Measurements from ENCODE around the gene NOVA1.
A peak's percentile ranks its signal among the peaks of the same experiment; 100 is the strongest.

Gene NOVA1

DNA sequence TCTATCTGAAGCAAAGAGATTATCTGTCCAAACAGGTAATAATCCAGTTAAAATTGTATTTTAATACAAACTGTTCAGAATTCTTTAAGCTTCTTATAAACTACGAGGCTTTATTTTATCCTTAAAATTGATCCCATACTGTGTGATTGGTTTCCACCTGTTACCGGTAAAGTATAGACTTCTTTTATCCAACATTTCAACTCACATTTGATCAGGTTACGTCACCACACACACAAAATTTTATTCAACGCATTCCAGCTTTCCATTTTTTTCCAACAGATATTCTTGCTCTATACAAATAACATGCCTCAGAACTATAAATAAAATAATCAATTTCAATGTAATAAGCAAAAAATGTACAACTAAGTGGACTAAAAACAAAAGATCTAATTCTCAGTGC lies 4.5 kb downstream of the NOVA1 start:
- no peak for DNase-seq

DNA sequence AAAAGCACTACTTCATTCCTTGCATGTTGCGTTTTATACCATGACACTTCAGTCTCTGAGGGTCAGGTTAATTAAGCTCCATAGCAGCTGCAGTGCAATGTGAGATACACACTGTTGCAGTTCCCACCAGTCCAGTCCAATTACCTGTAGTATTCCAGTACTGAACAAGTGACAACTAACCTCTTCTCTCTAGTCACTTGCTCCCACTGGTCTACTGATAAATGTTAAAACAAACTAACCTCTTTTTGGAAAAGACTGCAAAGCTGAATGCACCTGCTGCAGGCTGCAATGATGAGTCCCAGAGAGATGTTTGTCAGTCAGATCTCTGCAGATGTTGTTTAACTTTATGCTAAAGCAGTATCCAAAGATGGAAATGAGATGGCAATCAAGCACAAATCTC lies 7.9 kb downstream of the NOVA1 start:
- DNase-seq, result no peak

DNA sequence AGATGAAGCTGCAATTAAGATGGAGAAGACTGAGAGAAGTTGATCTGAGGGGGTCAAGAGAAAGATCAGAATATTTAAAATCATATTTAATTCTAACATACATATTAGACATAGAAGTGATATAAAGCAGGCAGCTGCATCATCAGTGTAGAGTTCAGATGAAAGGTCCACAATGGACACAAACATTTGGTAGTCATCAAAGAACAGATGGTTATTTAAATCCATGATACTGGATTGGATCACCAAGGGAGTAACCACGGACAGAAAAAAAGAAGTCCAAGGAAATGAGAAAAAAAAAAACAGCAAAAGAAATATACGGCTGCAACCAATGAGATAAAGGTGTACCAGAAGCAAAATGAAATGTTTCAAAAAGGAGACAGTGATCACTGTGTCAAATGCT lies 20.1 kb downstream of the NOVA1 start:
- no peak for DNase-seq

DNA sequence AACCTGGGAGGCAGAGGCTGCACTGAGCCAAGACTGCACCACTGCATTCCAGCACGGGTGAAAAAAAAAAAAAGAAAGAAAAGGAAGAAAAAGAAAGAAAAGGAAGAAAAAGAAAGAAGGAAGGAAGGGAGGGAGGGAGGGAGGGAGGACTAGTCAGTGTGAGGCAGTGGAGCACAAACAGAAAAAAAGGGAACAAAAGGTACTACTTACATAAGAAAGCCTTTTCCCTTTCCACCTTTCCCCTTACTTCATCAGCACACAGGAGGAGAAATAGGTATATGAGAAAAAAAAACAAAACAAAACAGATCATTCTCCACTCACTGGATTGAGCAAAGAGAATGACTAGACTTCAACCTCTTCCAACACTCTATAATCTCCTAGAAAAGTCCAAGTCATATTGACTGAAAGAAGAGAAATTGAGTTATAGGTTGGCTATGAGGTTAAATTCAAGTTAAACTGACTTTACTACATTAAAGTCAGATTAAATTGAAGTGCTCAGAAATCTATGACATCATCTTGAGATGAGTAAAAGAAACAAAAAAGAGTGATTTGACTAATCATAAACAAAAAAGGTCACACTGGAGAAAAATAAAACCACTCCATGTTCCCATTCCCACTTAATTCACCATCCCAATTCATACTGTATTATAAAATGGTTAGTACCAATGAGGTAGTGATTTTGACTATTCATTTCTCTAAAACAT lies 43.6 kb downstream of the NOVA1 start:
- DNase-seq, result no peak

DNA sequence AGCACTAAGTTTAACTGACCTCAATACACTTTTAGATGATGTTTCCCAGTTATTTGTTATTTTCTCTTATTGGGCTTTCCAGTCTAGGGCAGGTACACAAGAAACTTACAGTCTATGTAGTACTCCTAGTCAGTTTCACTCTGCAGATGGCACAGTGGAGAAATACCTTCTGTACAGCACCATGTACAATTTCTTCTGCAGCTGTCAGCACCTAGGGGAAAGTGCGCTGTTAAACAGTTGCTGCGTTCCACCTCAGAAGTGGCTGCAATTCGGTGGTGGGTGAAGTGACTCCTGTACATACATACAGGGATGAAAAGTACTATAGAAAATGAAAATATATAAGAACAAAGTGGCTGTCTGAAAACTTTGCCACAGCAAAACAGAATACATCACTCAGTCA lies 48.3 kb downstream of the NOVA1 start:
- no peak for DNase-seq

DNA sequence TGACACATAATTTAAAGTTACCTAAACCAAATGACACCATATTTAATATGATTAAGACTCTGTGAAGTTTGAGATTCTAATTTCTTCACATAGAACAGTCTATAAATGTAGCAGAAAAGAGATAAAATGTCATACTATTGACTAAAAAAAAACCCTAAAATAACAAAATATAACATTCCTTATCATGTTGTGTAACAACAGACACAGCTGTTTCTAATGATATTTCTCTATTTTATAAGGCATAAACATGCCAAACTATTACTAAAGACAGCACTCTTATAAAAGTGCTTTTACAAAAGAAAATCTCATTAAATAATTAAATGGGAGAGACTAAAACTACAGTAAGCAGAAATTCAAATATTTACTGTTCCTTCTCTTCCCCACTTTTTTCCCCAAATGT lies 49.4 kb downstream of the NOVA1 start:
- DNase-seq, result no peak

DNA sequence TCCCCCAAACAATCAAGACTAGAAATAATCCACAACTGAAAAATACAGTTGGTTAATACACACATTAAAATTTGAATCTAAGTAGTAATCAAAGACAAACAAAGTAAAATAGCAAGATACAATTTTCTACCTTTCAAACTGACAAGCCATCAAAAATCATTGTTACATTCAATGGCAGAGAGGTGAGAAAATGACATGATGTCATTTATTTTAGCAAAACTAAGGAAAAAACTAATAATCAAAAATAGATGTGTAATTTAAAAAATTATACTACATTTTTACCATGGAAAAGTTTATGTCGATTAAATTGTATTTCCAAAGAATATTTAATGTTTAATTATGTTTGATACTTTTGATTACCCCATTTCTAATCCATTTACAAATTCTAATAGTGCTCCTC lies 59.7 kb downstream of the NOVA1 start:
- no peak for DNase-seq

DNA sequence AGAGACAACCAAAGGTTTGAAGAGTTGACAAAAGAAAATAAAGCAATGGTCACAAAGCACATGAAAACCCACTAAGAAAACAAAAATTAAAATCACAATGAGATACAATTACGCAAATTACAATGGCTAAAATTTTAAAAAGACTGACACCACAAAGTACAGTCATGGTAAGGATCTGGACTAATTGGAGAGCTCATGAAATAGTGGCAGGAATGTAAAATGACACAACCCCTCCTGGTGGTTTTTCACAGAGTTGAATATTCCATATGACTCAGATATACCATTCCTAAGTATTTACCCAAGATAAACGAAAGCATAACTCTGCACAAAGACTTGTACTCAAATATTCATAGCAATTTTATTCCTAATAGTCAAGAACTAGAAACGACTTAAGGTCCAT lies 65.9 kb downstream of the NOVA1 start:
- DNase-seq, result no peak

DNA sequence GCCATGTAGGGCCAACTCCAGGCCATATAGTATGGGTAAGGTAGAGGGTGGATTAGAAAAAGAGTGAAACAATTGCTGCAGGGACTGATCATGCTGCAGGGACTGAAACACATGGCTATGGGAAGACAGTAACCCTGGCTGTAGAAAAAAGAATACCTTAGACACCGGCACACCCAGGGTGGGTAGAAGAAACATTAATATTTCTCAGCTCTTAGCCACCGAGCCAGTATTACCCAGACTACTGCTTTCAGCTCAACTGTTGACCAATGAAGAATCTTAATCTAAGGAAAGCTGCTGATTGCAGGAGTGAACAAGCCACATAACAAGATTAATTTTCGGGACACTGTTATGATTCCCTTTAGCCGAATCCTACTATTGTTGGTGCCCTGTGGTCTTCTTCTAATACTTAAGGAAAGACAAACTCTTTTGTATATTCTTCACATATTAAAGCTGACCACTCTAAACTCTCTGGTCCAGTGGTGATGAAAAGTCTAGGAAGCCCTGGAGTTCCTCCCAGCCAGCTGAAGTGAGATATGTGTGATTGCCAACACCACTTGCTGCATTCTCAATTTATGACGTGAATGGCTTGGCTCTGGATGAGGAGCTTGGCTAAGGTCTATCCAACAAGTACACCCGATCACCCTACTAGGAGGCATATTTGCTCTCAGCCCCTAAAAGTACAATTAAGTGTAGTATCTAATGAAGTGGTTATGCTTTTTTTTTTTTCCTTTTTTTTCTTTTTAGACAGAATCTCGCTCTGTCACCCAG lies 69.2 kb downstream of the NOVA1 start:
- DNase-seq, result no peak

DNA sequence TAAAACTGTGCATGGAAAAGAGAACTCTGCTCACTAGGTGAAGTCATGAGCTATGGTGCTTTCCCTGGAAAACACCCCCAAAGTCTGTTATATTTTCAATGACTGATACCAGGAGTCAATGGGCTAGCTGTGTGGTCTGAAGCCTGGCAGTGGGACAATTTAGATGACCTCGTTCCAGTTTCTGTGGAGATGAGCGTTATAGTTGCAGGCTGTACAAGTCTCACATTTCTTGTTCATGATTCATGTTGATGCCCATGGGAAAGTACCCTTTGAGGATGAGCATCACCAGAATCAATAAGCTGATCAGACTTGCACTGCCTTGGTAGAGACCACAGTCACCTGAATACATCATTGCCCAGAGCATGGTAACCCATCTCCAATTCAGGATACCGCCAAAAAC lies 70.7 kb downstream of the NOVA1 start:
- peak; percentile 23 for DNase-seq

DNA sequence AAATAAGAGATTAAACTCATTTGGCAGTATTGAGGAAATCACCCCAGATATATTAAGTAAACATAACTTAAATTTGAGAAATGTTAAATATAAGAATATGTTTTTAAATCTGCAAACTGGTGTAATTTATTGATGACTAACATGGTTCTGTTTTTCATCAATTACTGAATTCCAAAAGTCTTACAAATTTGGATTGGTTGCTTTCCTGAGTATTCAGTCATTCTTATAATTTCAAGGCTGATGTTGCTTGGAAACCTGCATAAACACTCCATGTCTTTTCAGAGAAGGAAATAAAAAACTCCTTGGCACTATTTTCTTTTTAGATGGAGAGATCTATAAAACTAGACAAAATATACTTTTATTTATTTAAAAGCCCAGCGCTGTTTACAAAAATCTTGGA lies 71.7 kb downstream of the NOVA1 start:
- DNase-seq, result no peak

DNA sequence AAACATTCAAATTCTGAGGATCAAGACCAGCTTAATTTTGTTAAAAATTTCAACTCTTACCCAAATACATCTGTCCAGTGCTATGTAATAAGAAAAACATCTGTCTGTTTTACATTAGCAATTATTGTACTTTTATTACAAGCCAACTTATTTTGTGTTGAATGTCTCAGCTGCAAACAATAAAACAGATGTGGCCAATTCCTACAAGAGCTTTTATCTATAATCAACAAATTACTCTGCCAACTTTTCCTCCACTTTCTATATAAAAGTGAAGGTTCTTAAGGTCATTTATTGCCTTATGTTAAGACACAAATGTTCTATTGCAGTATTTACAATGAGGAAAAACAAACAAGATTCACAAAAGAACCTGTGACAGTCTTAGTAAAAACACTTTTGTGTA lies 72.7 kb downstream of the NOVA1 start:
- no peak for DNase-seq

DNA sequence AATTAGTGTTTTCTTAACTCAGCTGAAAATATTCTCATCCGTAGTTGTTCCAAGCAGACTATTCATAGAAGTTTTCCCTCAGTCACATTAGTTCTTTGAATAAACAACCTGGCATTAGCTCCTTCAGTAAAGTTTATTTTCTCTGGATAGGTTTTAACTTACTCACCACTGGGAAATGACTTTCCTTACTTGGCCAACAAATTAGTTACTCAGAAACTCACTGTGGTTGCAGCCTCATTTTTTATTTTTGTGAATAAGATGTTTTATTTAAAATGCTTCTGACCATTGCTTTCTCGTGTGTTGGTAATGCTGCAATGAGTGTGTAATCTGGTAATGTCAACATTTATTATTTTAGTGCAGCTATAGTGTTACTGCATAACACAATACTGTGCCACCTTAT lies 74.9 kb downstream of the NOVA1 start:
- peak; percentile 70 for DNase-seq

DNA sequence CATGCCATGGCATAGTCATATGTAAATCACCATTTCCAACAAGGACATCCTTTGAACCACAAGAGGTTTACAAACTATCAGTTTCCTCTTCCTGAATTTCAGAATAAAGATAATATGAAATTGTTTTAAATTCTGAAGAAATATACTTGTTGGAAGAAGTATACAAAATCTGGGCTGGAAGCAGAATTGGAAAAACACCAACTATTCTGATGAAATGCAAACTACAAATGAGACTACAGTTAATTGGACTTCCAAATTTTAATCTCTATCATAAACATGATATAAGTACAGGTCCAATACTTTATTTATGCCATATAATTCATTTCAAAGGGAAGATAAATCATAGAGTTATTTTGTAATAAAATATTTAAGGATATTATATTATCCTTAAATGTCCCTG lies 80.1 kb downstream of the NOVA1 start:
- DNase-seq, result no peak

DNA sequence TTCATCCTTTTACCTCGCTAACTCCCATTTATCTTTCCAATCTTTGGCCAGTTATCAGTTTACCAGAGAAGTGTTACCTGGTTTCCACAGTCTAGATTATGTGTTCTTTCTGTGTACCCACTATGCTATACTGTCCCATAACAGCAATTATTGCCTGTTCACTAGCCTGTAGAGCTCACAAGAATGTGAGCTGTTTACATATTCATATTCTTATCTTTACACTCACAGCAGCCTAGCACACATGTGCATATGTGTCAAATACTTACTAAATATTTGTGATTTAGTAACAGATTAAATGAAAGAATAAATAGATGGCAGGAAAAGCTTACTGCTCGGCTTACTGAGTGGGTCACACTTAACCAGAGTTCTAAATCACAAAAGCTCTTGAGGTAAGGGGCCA lies 97.8 kb downstream of the NOVA1 start:
- DNase-seq, result no peak

DNA sequence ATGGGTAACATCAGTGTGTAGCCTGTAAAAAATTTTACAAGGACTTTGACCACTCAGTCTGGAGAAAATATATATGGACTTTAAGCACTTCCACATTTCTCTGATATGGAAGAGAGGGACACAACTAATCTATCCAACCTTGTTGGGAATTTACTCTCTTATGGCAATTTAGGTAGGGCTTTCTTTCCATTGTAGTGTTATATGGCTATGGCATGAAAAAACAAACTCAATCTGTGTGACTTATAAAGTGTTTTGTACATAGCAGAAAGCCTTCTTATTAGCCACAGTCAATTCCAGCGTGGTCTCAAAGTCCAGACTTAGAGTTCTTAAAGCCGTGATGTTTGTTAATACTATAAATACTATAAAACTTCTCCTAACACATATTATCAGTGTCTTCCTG lies 98.3 kb downstream of the NOVA1 start:
- no peak for DNase-seq

DNA sequence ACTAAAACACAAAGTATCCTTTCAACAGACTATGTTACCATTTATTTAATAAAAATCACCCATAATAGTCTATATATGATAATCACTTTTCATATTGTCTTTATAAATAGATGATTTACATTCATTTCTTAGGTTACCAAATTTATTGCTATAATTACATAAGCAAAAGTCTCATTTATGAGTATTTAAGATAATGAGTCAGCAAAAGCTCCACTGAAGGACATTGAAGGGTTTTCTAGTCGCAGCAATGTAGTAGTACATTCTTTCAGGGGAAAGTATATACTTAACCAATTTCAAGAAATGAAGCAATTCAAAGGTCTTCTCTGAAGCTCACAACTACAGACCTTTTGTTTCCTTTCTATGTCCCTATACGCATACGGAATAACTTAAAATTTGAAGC lies 110.9 kb downstream of the NOVA1 start:
- no peak for DNase-seq

DNA sequence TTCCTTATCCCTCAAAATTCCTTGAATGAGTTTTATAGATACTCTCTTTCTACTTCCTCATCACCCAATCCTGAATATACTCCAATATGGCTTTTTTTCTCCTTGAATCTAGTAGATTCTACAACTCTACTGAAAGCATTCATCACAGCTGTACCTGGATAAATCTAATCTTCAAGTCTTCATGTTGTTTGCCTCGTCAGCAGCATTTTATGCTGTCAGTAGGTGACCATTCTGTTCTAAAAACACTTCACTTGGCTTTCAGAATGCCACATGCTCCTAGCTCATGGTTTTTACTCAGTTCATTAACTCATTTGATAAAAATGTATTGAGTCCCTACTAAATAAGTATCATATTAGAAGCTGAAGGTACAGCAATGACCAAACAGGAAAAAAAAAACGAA lies 113.3 kb downstream of the NOVA1 start:
- no peak for DNase-seq

DNA sequence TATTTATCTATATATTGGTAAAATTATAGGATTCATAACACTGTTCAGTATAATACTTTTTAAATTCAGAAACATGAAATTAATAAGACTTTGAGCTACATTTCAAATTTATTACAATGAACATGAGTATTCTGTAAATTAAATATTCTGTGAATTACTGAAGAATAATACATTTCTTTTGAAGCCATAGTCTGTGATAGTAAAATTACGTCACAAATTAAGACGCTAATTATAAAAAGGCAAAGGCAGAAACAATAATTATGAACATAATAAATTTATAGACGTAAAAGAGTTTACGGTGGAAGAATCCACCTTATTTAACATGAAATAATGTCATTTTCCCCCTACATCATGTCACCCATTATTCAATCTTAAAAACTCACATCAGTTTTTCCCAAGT lies 118.9 kb downstream of the NOVA1 start:
- DNase-seq, result no peak

DNA sequence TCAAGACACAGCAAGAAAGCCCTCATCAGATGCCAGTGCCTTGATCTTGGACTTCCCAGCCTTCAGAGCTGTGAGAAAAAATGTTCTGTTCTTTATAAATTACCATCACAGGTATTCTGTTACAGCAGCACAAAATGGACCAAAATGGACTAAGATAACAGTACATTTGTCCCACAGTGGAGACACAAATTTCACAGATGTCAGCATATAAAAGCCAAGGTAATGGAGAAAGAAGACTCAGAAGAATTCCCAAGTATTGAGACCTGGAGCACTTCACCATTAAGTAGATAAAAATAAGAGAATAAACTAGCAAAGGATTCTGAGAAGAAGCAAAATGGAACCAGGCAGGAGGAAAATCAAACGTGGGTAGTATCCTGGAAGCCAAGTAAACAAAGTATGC lies 131.0 kb downstream of the NOVA1 start:
- DNase-seq, result no peak

DNA sequence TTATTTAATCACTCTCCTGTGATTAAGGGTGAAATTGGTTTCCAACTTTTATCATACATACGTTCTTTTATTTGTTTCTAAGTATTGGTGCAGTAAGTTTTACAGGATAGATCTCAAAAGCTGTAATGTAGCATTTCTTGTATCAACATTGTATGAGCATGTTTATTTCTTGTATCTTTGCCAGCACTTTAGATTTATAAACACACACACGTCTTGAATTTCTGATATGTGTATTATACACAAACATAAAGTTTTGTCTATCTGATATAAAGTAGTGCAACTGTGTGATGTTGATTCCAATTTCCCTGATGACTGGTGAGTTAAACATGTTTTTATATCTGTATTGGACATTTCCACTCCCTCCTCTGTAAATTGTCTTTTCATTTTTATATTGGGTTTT lies 134.7 kb downstream of the NOVA1 start:
- DNase-seq, result no peak

DNA sequence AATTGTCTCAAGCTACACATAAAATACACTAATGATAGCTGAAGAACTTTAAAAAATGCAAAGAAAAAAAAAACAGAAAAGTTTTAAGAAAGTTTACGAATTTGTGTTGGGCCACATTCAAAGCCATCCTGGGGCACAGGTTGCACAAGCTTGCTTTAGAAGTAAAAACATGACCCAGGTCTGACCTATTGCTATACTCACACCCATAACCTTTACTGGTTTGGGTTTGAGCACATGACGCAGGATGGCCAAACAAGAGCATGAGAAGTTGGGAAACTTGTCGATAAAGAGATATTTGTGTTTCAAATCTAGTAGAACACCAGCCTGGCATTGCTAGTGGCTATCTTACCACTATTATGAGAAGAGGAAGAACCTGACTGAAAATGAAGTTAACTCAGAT lies 143.7 kb downstream of the NOVA1 start:
- no peak for DNase-seq

DNA sequence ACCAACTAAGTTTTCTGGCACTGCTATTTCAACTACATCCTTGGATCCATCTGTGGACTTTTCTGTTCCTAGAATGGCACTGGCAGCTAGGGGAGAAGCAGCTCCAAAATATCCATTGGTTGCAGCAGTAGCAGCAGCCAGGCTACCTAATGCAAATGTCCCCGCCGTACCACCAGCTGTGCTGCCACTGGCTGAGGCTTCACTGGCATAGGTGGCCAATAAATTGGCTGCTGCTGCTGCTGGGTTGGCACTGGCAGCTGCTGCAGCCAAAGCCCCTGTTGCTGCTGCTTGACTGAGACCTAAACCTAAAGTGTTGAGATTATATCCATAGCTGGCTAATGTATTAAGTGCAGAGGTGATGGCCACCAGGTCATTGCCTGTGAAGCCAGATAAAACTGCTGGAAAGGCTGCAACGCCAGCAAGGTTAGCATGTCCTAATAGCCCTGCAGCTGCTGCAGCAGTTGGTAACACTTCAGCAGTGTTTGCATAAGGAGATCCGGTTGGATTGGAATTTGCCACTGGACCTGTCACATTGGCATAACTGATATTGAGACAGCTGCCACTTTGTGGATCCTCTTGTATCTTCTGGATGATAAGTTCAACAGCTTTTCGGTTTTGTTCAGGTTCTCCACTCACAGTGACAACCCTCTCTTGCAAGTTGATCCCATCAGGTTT lies 149.5 kb downstream of the NOVA1 start:
- no peak for DNase-seq

DNA sequence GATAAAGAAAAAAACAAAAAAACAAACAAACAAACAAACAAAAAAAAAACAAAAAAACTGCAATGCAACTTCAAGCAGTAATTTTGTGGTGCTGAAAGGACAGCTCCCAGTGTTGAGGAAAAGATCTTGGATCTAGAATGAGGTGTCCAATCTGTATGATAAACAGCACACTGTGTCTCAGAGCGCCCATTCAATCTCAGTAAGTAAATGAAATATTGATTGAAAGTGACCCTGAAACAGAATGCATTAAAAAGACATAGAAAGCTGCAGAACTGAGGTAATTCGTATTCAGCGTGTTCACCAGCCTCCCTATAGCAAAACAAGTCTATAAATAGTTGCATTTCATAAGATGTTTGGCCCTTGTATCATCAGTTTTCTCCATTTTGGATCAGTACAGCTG lies 153.0 kb downstream of the NOVA1 start:
- DNase-seq, result peak; percentile 10
